Transverse colon (tissue), 4 donors: Measurements from ENCODE around the gene RALGAPA2. TPM values are rescaled to one million over a fixed set of nuclear protein-coding genes. Genes with fewer than 3 reads are reported as not detected.

Experiments
- DNase-seq: peaks from one replicate; pipeline ENCODE4 v3.0.0-alpha.2; 2019
- H3K27ac ChIP-seq, 4 donors: fragments of 200-600 bp; sonication (generic); 2 replicates each; pipeline ENCODE4 v1.5.1; 2016 to 2018; ENCODE audit warnings: inconsistent platforms in 4 of 4
- H3K27me3 ChIP-seq: fragments of 200-600 bp; sonication (generic); 2 replicates; pipeline ENCODE4 v1.5.1; 2017; ENCODE audit warnings: inconsistent platforms
- H3K36me3 ChIP-seq, 4 donors: fragments of 200-600 bp; sonication (generic); 2 replicates each; pipeline ENCODE4 v1.5.1; 2017 to 2019; ENCODE audit warnings: inconsistent platforms in 4 of 4
- H3K4me1 ChIP-seq, 4 donors: fragments of 200-600 bp; sonication (generic); 2 replicates each; pipeline ENCODE4 v1.5.1; 2017 to 2020; ENCODE audit warnings: inconsistent platforms in 4 of 4
- H3K4me3 ChIP-seq, 4 donors: fragments of 200-600 bp; sonication (generic); 1 replicate in 1 of 4; 2 replicates in 3 of 4; pipeline versions ENCODE4 v1.5.1 to v1.6.1; 2017 to 2019; ENCODE audit warnings: inconsistent platforms in 4 of 4
- H3K9me3 ChIP-seq, 2 donors: fragments of 200-600 bp; sonication (generic); 2 replicates each; pipeline ENCODE4 v1.5.1; 2017 to 2019; ENCODE audit warnings: inconsistent platforms in 2 of 2
- CTCF ChIP-seq, 5 experiments: fragments of 200-600 bp in 3 of 5; fragments of 450-650 bp in 2 of 5; sonication (generic) in 3 of 5; IDR thresholded peaks; 1 replicate in 2 of 5; 2 replicates in 3 of 5; pipeline ENCODE4 v1.5.1; 2016 to 2017; ENCODE audit warnings: antibody characterized with exemption in 5 of 5, inconsistent platforms in 3 of 5, mild to moderate bottlenecking in 2 of 5, moderate library complexity in 1 of 5
- EP300 ChIP-seq: sonication (generic); formaldehyde crosslinking; IDR thresholded peaks from one replicate; pipeline ENCODE4 v1.6.1; 2017; ENCODE audit warnings: antibody characterized with exemption, low read depth
- POLR2A ChIP-seq: fragments of 450-650 bp; IDR thresholded peaks from one replicate; pipeline ENCODE4 v1.6.1; 2016; ENCODE audit warnings: antibody characterized with exemption, mild to moderate bottlenecking, moderate library complexity
- POLR2AphosphoS5 ChIP-seq, 3 donors: sonication (generic); formaldehyde crosslinking; IDR thresholded peaks; one replicate each; pipeline ENCODE4 v1.6.1; 2016; ENCODE audit warnings: antibody characterized with exemption in 3 of 3
- WGBS, 2 donors: methylation state at CpG; one replicate each; pipeline ENCODE4 v1.1.5; 2018; ENCODE audit warnings: low coverage in 1 of 2; 5-methylcytosine and 5-hydroxymethylcytosine counted together
- in situ Hi-C, 4 donors: fragments of 200-750 bp; cut with MboI; loops; one replicate each; pipeline versions ENCODE4 v1.15.0 to v1.15.1; 2017; ENCODE audit warnings: low sequenced_read_pairs in 3 of 4, low pct_ligation_motif_present in 1 of 4, low pct_unique_long_range_greater_than_20kb in 1 of 4
- intact Hi-C: fragments of 100-400 bp; cut with DNase I; formaldehyde crosslinking; loops from one replicate; pipeline ENCODE4 v1.15.1; 2023; ENCODE audit warnings: low total_unique reads
- total RNA-seq, 4 donors: library from RNA; depleted of rRNA; stranded (reverse); fragments of >200 nt; gene quantifications; one replicate each; pipeline ENCODE4 v1.1.0, GENCODE V29; 2016

The RALGAPA2 gene
- total RNA-seq, 4 donors from 2014 or later = 29.5 to 84.0 (median 66.5) TPM

- no peak for DNase-seq
- H3K27me3 ChIP-seq = peaks cover 75% of the 10 kb centered on the region
- 66% methylated on average over 17 of the region's 17 CpGs; no CpG with 5 or more reads in 1 of the 2 donors for WGBS, 2 donors
These were observed 339.3 kb downstream of the RALGAPA2 start for GRCh38 chr20:20373091-20373571.

GRCh38 chr20:20371681-20372080 lies 340.8 kb downstream of the RALGAPA2 start:
- H3K4me1 ChIP-seq = peaks cover 4 to 26% (median 21%) of the 10 kb centered on the region in 4 donors
- H3K27me3 ChIP-seq = peaks cover 89% of the 10 kb centered on the region
- TF ChIP-seq POLR2AphosphoS5 (IDR thresholded peaks at IDR 0.05) (no peak), CTCF (IDR thresholded peaks at IDR 0.05) (no peak), EP300 (no peak), POLR2A (no peak)
- no peaks in the 10 kb centered on the region for H3K36me3 ChIP-seq
- no peak for DNase-seq
- no peaks in the 10 kb centered on the region for H3K9me3 ChIP-seq
- intact Hi-C loops = no loop called here
- no peak overlapping the region for H3K4me3 ChIP-seq
- H3K27ac ChIP-seq = no peak overlapping the region
- WGBS, 2 donors = 38 to 52% methylated on average over 3 of the region's 3 CpGs
- in situ Hi-C loops = loop anchor here in 3 of 4 donors (25.0 kb wide), 1 partner anchor 191 kb away; no protein-coding TSS in a partner anchor

More at GRCh38 chr20:20373091-20373571, 339.3 kb downstream of the RALGAPA2 start:
- no peak overlapping the region for H3K27ac ChIP-seq
- in situ Hi-C loops = loop anchor here in 3 of 4 donors (25.0 kb wide), 1 partner anchor 189 kb away; no protein-coding TSS in a partner anchor
- no peaks in the 10 kb centered on the region for H3K9me3 ChIP-seq
- no peak overlapping the region for H3K4me3 ChIP-seq
- peaks cover 0 to 16% (median 13%) of the 10 kb centered on the region in 4 donors for H3K4me1 ChIP-seq
- intact Hi-C loops = no loop called here
- no peak for TF ChIP-seq EP300
- TF ChIP-seq POLR2AphosphoS5 (IDR thresholded peaks at IDR 0.05) = no peak
- no peak for TF ChIP-seq CTCF (IDR thresholded peaks at IDR 0.05)
- TF ChIP-seq POLR2A = no peak
- H3K36me3 ChIP-seq = no peaks in the 10 kb centered on the region

- no peaks in the 10 kb centered on the region for H3K9me3 ChIP-seq
- no peak overlapping the region for H3K27ac ChIP-seq
- H3K36me3 ChIP-seq = no peaks in the 10 kb centered on the region
- TF ChIP-seq EP300 = no peak
- TF ChIP-seq POLR2AphosphoS5 (IDR thresholded peaks at IDR 0.05) = no peak
- no peak for TF ChIP-seq CTCF (IDR thresholded peaks at IDR 0.05)
- no peak for TF ChIP-seq POLR2A
- peaks cover 91% of the 10 kb centered on the region for H3K27me3 ChIP-seq
- peaks cover 4 to 28% (median 22%) of the 10 kb centered on the region in 4 donors for H3K4me1 ChIP-seq
- intact Hi-C loops = no loop called here
- H3K4me3 ChIP-seq = no peak overlapping the region
- in situ Hi-C loops = loop anchor here in 3 of 4 donors (25.0 kb wide), 1 partner anchor 191 kb away; no protein-coding TSS in a partner anchor
- 30 to 41% methylated on average over 2 to 7 of the region's 7 CpGs for WGBS, 2 donors
- DNase-seq = no peak
These were observed 341.4 kb downstream of the RALGAPA2 start for GRCh38 chr20:20371083-20371482.

GRCh38 chr20:20370094-20370575 lies 342.3 kb downstream of the RALGAPA2 start:
- TF ChIP-seq POLR2A (no peak), POLR2AphosphoS5 (IDR thresholded peaks at IDR 0.05) (no peak), EP300 (no peak), CTCF (IDR thresholded peaks at IDR 0.05) (no peak)
- Histone ChIP-seq H3K27ac (no peak overlapping the region), H3K9me3 (no peaks in the 10 kb centered on the region), H3K27me3 (peaks cover 98% of the 10 kb centered on the region), H3K36me3 (no peaks in the 10 kb centered on the region), H3K4me1 (peaks cover 4 to 28% (median 22%) of the 10 kb centered on the region in 4 donors), H3K4me3 (peak overlapping the region in 1 of 4 donors; percentile 43)
- DNase-seq = no peak
- in situ Hi-C loops = loop anchor here in 3 of 4 donors (25.0 kb wide), 1 partner anchor 192 kb away; no protein-coding TSS in a partner anchor
- WGBS, 2 donors = 10 to 14% methylated on average over 5 to 10 of the region's 10 CpGs
- intact Hi-C loops = no loop called here
